NK-92 (cell line): ENCODE data around the gene ASB11.

Experiments used
- DNase-seq: peaks from one replicate; lab custom pipeline; 2025; ENCODE audit not compliant: unreplicated experiment; lab: John Stamatoyannopoulos, UW

ASB11 gene

DNA sequence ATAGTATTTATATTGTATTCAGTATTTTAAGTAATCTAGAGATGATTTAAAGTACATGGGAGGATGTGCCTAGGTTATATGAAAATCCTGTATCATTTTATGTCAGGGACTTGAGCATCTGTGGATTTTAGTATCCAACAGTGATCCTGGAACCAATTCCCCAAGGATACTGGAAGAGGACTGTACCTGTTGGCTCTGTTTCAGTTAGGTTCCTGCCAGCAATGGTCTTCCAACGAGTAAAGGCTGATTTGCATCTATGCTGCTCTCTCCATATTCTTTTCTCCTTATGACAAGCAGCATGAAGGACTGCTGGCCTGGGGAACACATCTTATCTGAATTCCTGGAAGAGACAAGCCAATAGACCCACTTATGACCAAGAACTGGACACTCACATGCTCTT, 80.4 kb downstream of the ASB11 start:
- DNase-seq, result no peak

DNA sequence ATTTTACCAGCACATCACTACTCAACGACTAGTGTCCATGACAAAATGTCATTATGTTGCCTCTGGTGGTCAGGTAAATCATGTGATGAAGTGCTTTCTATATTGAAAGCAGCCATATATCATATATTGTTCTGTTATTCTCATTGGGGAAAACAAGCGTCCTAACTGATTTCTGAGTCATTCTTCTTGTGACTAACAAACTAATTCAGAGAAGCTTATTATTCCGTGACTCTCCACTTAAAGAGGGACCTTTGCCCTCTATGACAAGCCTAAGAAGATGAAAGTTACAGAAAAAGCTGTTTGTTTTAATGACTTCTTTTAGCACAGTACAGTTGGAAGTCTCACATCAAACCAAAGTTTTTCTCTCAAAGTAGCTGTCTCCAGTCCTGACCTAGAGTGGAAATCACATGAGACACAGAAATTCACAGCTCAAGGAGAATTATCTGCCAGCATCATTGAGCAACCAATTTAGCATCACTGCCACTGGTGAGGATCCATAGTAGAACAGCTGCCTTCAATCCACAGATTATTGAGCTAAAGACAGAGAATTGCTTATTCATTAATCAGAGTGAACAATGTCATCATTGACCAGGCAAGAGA, 81.9 kb downstream of the ASB11 start:
- DNase-seq, result no peak
